HEK293 (cell line): ENCODE measurements around the gene SYNDIG1.

Experiments used
- CTCF ChIA-PET: fragments of 350-600 bp; formaldehyde crosslinking; extraction: SDS; loops from one replicate; lab custom pipeline; 2021; ENCODE audit warnings: antibody characterized with exemption; lab: Yijun Ruan, JAX
- POLR2A ChIA-PET: fragments of 300-600 bp; formaldehyde crosslinking; extraction: SDS; loops from one replicate; lab custom pipeline; 2020; ENCODE audit warnings: antibody characterized with exemption, inconsistent platforms; lab: Yijun Ruan, JAX
- H3K27ac ChIP-seq: fragments of 200-500 bp; sonication (Bioruptor generic); 2 replicates; pipeline ENCODE4 v1.5.1; 2014; ENCODE audit warnings: low read depth, low read length, control low read depth, inconsistent platforms; ENCODE audit errors: extremely low read depth
- H3K36me3 ChIP-seq, 2 experiments: fragments of 200-500 bp in 1 of 2; sonication (Bioruptor generic) in 1 of 2; 1 replicate in 1 of 2; 2 replicates in 1 of 2; pipeline ENCODE4 v1.5.1; 2014 to 2017; ENCODE audit warnings: inconsistent platforms in 2 of 2, low read length in 2 of 2; ENCODE audit not compliant: control insufficient read depth in 2 of 2, insufficient read depth in 1 of 2
- H3K4me1 ChIP-seq: fragments of 200-500 bp; sonication (Bioruptor generic); 2 replicates; pipeline ENCODE4 v1.5.1; 2014; ENCODE audit warnings: mild to moderate bottlenecking, low read length, inconsistent platforms; ENCODE audit not compliant: control insufficient read depth, insufficient read depth
- H3K4me3 ChIP-seq: 2 replicates; pipeline ENCODE4 v1.5.1; 2011; ENCODE audit warnings: low read depth, mild to moderate bottlenecking, control low read depth, low read length, moderate library complexity
- H3K9me3 ChIP-seq: fragments of 200-500 bp; sonication (Bioruptor generic); 2 replicates; pipeline ENCODE4 v1.5.1; 2014; ENCODE audit warnings: low read depth, low read length, inconsistent platforms; ENCODE audit not compliant: control insufficient read depth, insufficient read depth
- ATF2 ChIP-seq: fragments of 450-650 bp; formaldehyde crosslinking; IDR thresholded peaks from 2 replicates; pipeline ENCODE4 v1.5.1; 2016; ENCODE audit warnings: missing biosample characterization, missing genetic modification characterization, low read depth
- ELK4 ChIP-seq: IDR thresholded peaks from 2 replicates; pipeline ENCODE4 v1.6.1; 2011; ENCODE audit warnings: mild to moderate bottlenecking, low read depth, low read length, borderline replicate concordance
- KLF8 ChIP-seq: fragments of 450-650 bp; formaldehyde crosslinking; IDR thresholded peaks from 2 replicates; pipeline ENCODE4 v1.5.1; 2016; ENCODE audit warnings: missing biosample characterization, missing genetic modification characterization
- PRDM10 ChIP-seq: fragments of 450-650 bp; formaldehyde crosslinking; IDR thresholded peaks from 2 replicates; pipeline ENCODE4 v1.5.1; 2016; ENCODE audit warnings: missing biosample characterization, missing genetic modification characterization
- SCRT2 ChIP-seq: fragments of 450-650 bp; formaldehyde crosslinking; IDR thresholded peaks from 2 replicates; pipeline ENCODE4 v1.5.1; 2016; ENCODE audit warnings: missing biosample characterization, missing genetic modification characterization
- ZBTB7A ChIP-seq: fragments of 450-650 bp; formaldehyde crosslinking; IDR thresholded peaks from 2 replicates; pipeline ENCODE4 v1.5.1; 2016; ENCODE audit warnings: low read depth, missing biosample characterization, missing genetic modification characterization
- ZIC2 ChIP-seq: fragments of 450-650 bp; formaldehyde crosslinking; IDR thresholded peaks from 2 replicates; pipeline ENCODE4 v1.5.1; 2016; ENCODE audit warnings: missing biosample characterization, missing genetic modification characterization
- ZNF138 ChIP-seq: fragments of 450-650 bp; formaldehyde crosslinking; IDR thresholded peaks from 2 replicates; pipeline ENCODE4 v1.5.1; 2016; ENCODE audit warnings: missing biosample characterization, missing genetic modification characterization, borderline replicate concordance
- ZNF202 ChIP-seq: fragments of 450-650 bp; formaldehyde crosslinking; IDR thresholded peaks from 2 replicates; pipeline ENCODE4 v1.5.1; 2016; ENCODE audit warnings: missing biosample characterization, missing genetic modification characterization, borderline replicate concordance
- ZNF214 ChIP-seq: fragments of 450-650 bp; formaldehyde crosslinking; IDR thresholded peaks from 2 replicates; pipeline ENCODE4 v1.5.1; 2017; ENCODE audit warnings: missing biosample characterization, mild to moderate bottlenecking, missing genetic modification characterization, borderline replicate concordance
- ZNF274 ChIP-seq, 2 experiments: fragments of 200-500 bp in 1 of 2; fragments of 450-650 bp in 1 of 2; sonication (Bioruptor generic) in 1 of 2; formaldehyde crosslinking in 1 of 2; IDR thresholded peaks; 2 replicates each; pipeline versions ENCODE4 v1.5.1 to v1.6.1; 2014 to 2016; ENCODE audit warnings: borderline replicate concordance in 1 of 2, inconsistent platforms in 1 of 2, low read length in 1 of 2, missing biosample characterization in 1 of 2, missing genetic modification characterization in 1 of 2
- ZNF341 ChIP-seq: fragments of 450-650 bp; formaldehyde crosslinking; IDR thresholded peaks from 2 replicates; pipeline ENCODE4; 2016; ENCODE audit warnings: low read depth, missing biosample characterization, missing genetic modification characterization
- ZNF354C ChIP-seq: fragments of 450-650 bp; formaldehyde crosslinking; IDR thresholded peaks from 2 replicates; pipeline ENCODE4 v1.5.1; 2016; ENCODE audit warnings: missing biosample characterization, missing genetic modification characterization, low read depth, borderline replicate concordance
- ZNF513 ChIP-seq: fragments of 450-650 bp; IDR thresholded peaks from 2 replicates; pipeline ENCODE4 v1.5.1; 2018; ENCODE audit warnings: missing biosample characterization, missing genetic modification characterization
- ZNF621 ChIP-seq: fragments of 450-650 bp; formaldehyde crosslinking; IDR thresholded peaks from 2 replicates; pipeline ENCODE4 v1.5.1; 2017; ENCODE audit warnings: missing biosample characterization, missing genetic modification characterization
- ZNF660 ChIP-seq: fragments of 450-650 bp; IDR thresholded peaks from 2 replicates; pipeline ENCODE4 v1.5.1; 2018; ENCODE audit warnings: missing biosample characterization, mild to moderate bottlenecking, missing genetic modification characterization
- ZNF670 ChIP-seq: fragments of 450-650 bp; formaldehyde crosslinking; IDR thresholded peaks from 2 replicates; pipeline ENCODE4 v1.5.1; 2016; ENCODE audit warnings: missing biosample characterization, missing genetic modification characterization, low read depth
- ZNF704 ChIP-seq: fragments of 450-650 bp; formaldehyde crosslinking; IDR thresholded peaks from 2 replicates; pipeline ENCODE4 v1.5.1; 2016; ENCODE audit warnings: missing biosample characterization, missing genetic modification characterization
- ZNF776 ChIP-seq: fragments of 450-650 bp; formaldehyde crosslinking; IDR thresholded peaks from 2 replicates; pipeline ENCODE4 v1.5.0; 2017; ENCODE audit warnings: missing biosample characterization, missing genetic modification characterization, borderline replicate concordance
- ZNF785 ChIP-seq: fragments of 450-650 bp; formaldehyde crosslinking; IDR thresholded peaks from 2 replicates; pipeline ENCODE4 v1.5.1; 2016; ENCODE audit warnings: missing biosample characterization, missing genetic modification characterization
- ZSCAN4 ChIP-seq: fragments of 450-650 bp; formaldehyde crosslinking; IDR thresholded peaks from 2 replicates; pipeline ENCODE4 v1.5.1; 2017; ENCODE audit warnings: missing biosample characterization, missing genetic modification characterization

SYNDIG1 gene

GRCh38 chr20:24636626-24637025, 167.2 kb downstream of the SYNDIG1 start:
- CTCF ChIA-PET = no interaction called here
- Histone ChIP-seq H3K4me1 (no peaks in the 10 kb centered on the region), H3K9me3 (no peaks in the 10 kb centered on the region), H3K36me3 (no peaks in the 10 kb centered on the region), H3K27ac (no peak overlapping the region), H3K4me3 (no peak overlapping the region)
- POLR2A ChIA-PET = no interaction called here
- TF ChIP-seq ZNF138 (tag by site-specific recombination) (no peak), ZNF274 (IDR thresholded peaks at IDR 0.05; ENCODE audit: low read length) (no peak), ZNF274 (tag by site-specific recombination; IDR thresholded peaks at IDR 0.05; ENCODE audit: borderline replicate concordance) (no peak), ELK4 (no peak), ZNF354C (tag by site-specific recombination) (no peak), ZNF202 (tag by site-specific recombination) (no peak), KLF8 (no peak), ZNF621 (tag by site-specific recombination) (no peak), ZBTB7A (tag by site-specific recombination) (no peak), ZNF785 (tag by site-specific recombination) (no peak)

GRCh38 chr20:24637087-24637486, 167.7 kb downstream of the SYNDIG1 start:
- Histone ChIP-seq H3K9me3 (no peaks in the 10 kb centered on the region), H3K4me3 (no peak overlapping the region), H3K36me3 (no peaks in the 10 kb centered on the region), H3K4me1 (no peaks in the 10 kb centered on the region), H3K27ac (no peak overlapping the region)
- POLR2A ChIA-PET = no interaction called here
- TF ChIP-seq ZNF660 (tag by site-specific recombination) = no peak
- peak; percentile 49 for TF ChIP-seq ZNF341 (tag by site-specific recombination)
- no peak for TF ChIP-seq ZSCAN4 (tag by site-specific recombination)
- TF ChIP-seq ZIC2 = 0 out of 2 replicates have a peak, but pooled peaks have one; percentile 6
- CTCF ChIA-PET = no interaction called here

GRCh38 chr20:24637941-24638340, 168.5 kb downstream of the SYNDIG1 start:
- no peaks in the 10 kb centered on the region for H3K4me1 ChIP-seq
- no peaks in the 10 kb centered on the region for H3K9me3 ChIP-seq
- H3K36me3 ChIP-seq = no peaks in the 10 kb centered on the region
- no peak overlapping the region for H3K4me3 ChIP-seq
- H3K27ac ChIP-seq = no peak overlapping the region
- POLR2A ChIA-PET = no interaction called here
- CTCF ChIA-PET = no interaction called here
- TF ChIP-seq ZNF670 (tag by site-specific recombination) (no peak), ZNF214 (tag by site-specific recombination) (no peak), ZBTB7A (tag by site-specific recombination) (no peak), ZNF513 (no peak), PRDM10 (no peak), ZNF704 (tag by site-specific recombination) (no peak), SCRT2 (tag by site-specific recombination) (no peak), ZNF776 (tag by site-specific recombination) (no peak), ZNF138 (tag by site-specific recombination) (no peak), ATF2 (tag by site-specific recombination) (no peak)
